Activated CD4-positive, CD25-positive, alpha-beta regulatory T cell treated with anti-CD3 and anti-CD28 coated beads, Interleukin-2, amount 50 U/mL, for 72 hours (primary cell): Measurements from ENCODE around the gene VAMP2.

Experiments used
- DNase-seq: peaks from one replicate; pipeline ENCODE4 v3.0.0; 2021

Gene VAMP2

GRCh38 chr17:8121407-8121680 lies 41.4 kb downstream of the VAMP2 start:
- no peak for DNase-seq

DNA sequence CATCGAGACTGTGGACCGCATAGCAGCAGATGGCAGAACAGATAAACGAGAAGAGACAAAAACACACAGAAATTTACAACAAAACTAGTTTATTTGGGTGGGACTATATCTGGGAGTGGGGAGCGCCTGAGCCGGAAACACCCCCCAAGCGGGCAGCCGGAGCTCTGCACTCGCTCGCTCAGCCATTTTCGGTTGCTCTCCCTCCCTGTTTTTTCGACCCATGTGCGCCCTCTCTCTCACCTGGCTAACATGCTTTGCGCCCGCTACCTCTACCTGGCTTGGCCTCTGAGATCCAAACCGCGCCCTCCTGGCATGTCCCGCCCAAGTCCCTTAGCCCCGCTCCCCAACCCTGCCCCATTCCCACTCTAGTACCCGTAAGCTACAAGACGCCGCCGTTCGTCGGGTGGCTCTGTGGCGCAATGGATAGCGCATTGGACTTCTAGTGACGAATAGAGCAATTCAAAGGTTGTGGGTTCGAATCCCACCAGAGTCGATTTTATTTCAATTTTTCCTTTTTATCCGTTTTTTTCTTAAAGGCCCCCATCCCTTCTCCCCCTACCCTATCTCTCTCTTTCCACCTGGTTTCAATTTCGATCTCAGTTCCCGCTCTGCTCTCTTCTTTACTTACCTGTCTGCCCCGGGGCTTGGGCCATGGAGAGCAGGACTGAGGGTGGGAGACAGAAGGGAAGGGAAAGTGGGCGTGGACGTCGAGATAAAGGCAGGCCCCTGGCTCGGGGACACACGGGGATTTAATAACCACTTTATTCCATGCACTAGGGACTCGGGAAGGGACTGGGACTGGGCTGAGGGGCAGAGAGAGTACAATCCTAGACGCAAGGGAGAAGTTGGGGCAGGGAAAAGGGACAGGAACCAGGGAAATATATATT lies 42.0 kb downstream of the VAMP2 start:
- DNase-seq, result peak; percentile 80

DNA sequence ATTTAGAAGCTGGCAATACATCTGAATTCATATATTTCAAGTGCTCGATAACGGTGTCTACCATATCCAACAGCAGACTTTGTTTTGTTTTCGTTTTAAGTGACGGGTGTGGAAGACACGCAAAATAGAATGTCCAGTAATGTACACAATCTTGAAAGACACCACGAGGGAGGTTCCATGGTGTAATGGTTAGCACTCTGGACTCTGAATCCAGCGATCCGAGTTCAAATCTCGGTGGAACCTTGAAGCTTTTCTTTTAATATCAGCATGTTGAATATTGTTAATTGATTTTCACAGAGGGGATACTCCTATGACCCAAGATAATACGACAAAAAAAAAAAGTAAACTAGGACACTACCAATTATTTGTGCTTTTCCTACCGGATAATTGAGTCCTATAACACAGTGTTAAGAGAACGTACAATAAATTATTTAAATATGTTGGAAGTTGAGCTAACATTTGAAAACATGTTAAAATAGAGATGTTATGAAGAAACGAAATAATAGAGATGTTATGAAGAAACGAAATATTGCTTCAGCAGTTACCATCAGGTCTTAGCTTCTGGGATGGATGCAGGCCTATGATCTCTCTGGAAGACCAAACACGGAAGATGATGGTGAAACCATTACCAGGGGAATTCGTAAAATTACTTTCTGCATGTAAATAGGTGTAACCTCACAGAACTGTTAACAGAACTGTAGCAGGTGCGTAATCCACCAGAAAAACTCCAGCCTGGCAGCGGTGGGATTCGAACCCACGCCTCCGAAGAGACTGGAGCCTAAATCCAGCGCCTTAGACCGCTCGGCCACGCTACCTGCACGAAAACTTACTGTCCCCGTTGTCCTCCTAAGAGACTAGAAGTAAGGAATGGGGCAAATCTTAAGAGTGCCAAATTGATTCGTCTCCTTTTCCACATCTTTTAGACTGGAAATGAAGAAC lies 42.9 kb downstream of the VAMP2 start:
- peak; percentile 89 for DNase-seq

- peak; percentile 85 for DNase-seq
These were observed 43.8 kb downstream of the VAMP2 start for GRCh38 chr17:8118769-8119580.

DNA sequence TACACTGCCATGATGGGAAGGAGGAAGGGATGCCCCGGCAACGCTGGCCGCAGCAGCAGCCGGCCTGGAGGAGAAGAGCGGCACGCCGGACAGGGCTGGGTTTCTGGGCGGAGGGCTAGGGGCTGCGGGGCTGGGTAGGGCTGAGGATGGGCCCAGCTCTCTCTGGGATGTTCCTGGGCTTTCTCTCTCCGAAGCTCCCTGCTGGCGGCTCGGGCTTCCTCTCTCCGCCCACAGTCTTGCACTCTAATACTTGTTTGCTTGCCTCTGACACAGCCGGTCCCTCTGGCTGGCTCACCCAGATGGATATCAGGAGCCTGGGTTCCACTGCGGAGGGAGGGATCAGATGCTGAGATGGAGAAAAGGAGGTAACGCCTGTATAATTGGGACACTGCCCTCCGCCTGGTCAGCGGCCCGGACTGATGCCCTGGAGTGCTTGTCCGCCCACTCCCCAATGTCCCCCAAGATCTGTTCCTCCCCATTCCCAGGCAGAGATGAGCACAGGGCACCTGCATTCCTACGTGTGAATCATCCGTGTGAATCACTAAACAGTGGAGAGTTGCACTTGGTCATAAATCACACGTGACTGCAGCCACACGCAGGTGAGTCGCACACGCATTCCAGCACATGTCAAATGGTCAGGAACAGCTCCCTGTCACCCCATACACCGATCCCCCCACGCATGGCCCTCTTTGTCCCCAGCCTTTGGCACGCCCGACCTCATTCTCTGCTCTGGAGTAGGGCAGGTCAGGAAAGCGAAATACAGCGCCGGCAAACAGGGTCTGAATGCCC lies 44.6 kb downstream of the VAMP2 start, which contains the start of gene ALOXE3:
TSS of gene ALOXE3 (minus strand) at position 535 of the 789 bp plus-strand sequence. CDS start at position 11, 524 bp downstream.
- DNase-seq, result no peak

DNA sequence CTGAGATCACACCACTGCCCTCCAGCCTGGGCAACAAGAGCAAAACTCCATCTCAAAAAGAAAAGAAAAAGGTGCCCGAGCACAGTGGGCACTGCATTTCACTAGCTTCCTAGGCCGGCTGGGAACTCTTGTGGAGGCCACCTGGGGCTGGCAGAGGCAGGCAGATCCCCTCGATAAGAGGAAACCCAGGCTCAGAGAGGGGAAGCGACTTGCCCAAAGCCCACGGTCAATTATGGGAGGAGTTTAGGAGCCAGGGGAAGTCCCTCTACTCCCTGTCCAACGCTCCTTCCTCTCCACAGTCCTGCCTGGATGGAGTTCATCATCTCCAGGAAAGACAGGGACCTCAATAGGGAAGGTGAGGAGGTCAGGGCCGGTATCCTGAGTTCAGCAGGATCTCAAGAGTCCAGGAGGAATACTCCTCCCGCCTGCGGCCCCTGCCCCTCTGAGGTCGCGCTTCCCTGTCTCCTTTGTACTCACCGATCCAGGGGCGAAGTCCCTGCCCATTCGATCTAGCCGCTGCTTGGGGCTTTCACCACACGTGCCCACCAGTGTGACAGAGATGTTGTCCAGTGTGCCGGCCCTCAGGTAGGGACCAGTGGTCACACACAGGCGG lies 45.3 kb downstream of the VAMP2 start:
- DNase-seq, result no peak

DNA sequence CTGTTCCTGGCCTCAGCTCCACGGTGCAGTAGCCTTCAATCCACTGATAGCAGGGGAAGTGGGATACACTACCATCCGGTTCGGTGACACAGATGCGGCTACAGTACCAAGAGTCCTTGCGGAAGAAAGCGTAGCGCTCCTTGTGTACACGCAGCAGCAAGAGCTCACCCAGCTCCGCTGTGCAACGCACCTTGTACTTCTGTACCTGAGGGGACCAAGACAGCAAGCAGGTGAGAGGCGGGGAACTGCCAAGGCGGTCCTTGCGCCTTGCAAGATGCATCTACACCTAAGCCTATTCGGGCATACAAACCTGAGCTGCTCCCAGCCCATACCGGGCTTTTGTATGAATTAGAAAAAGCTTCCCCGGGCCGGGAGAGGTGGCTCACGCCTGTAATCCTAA lies 46.0 kb downstream of the VAMP2 start:
- DNase-seq, result no peak

DNA sequence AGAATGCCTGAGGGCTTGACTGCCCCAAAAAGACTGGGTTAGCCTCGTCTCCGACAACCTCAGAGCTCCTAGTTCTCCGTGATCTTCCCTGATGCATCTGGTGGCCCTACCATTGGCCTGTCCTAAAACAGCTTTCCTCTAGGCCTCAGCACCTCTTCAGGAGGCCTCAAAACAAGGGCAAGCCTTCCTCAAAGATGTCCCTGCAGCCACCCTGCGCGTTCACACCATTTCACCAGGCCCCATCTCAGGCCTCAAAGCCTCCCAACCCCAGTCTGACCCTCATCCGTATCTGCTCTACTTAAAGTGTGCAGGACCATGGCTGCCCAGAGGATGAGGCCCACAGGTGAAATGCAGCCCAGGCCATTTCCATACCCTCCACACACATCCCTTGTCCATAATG lies 51.8 kb downstream of the VAMP2 start:
- DNase-seq, result no peak

DNA sequence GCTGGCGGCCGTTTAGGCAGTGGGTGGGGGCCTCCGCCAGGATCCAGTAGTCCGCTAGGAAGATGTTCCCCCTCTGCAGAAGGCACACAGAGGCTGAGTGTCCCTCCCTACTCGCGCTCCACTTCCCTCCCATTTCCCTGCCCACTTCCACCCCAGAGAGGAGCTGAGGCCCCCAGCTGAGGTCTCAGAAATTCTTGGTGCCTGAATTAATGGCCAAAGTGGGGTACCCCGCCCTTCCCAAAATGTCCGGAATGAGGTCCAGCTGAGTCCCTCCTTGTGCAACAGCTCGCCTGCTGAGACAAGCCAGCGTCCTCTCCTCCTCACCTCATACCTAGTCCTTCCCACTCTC lies 52.3 kb downstream of the VAMP2 start:
- no peak for DNase-seq

DNA sequence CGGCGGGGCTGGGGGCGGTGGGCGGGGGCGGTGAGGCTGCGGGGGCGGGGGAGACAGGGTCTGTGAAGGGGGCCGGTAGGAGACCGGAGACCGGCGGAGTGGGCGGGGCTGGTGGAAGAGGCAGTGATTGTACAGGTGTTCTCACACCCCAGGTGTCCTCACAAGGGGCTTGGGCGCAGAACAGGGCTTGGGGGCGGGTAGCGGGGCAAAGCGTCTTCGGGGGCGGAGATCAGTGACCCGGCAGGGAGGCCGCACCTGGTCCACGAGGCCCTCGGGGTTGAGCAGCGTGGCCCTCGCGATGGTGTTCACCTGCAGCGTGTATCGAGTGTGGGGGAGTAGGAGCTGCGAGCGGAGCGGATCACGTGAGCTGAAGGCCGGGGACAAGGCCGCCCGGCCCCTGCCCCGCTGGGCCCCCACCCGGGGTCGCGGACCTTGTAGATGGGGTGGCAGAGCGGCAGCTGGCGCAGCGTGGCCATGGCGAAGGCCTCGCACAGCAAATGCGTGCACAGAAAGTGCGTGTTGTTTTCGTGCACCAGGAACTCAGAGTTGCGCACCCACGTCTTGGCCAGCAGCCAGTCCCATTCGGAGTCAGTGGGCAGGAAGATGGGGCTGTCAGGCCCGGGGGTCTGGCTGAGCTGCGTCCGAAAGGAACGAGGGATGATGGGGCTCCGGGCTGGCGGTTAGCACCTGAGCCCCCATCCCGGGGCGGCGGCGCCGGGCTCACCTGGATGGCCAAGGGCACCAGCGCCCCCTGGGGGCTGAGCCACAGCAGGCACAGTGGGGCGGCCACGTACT lies 52.9 kb downstream of the VAMP2 start:
- DNase-seq, result peak; percentile 85
